ENCODE data around the gene SPAG7.

The SPAG7 gene

GRCh38 chr17:4950075-4950745 is 17.4 kb downstream of the SPAG7 start:
- DNase-seq (ENCODE audit: low read depth in 2 of 2), result peak in 1 of 2 donors; percentile 34

GRCh38 chr17:4949321-4950074 is 18.1 kb downstream of the SPAG7 start:
- DNase-seq (ENCODE audit: low read depth in 2 of 2), result peak; percentile 60 to 73

GRCh38 chr17:4948931-4949320 is 18.7 kb downstream of the SPAG7 start:
- DNase-seq (ENCODE audit: low read depth in 2 of 2), result peak; percentile 60 to 74

GRCh38 chr17:4948166-4948930 is 19.3 kb downstream of the SPAG7 start, which contains the start of gene PFN1:
Gene PFN1 (minus strand): TSS chr17:4948530. CDS start chr17:4948394, 136 bp downstream.
- DNase-seq (ENCODE audit: low read depth in 2 of 2), result peak; percentile 85 to 88

- DNase-seq (ENCODE audit: low read depth in 2 of 2), result peak; percentile 59 to 63
Observed at GRCh38 chr17:4947411-4948165, 20.0 kb downstream of the SPAG7 start.

- DNase-seq (ENCODE audit: low read depth in 2 of 2), result no peak
Observed at GRCh38 chr17:4947010-4947410, 20.6 kb downstream of the SPAG7 start.

- DNase-seq (ENCODE audit: low read depth in 2 of 2), result no peak
Observed at GRCh38 chr17:4946312-4946976, 21.2 kb downstream of the SPAG7 start.

GRCh38 chr17:4945944-4946280 is 21.7 kb downstream of the SPAG7 start:
- DNase-seq (ENCODE audit: low read depth in 2 of 2), result no peak

GRCh38 chr17:4945176-4945943 is 22.3 kb downstream of the SPAG7 start:
- DNase-seq (ENCODE audit: low read depth in 2 of 2), result peak; percentile 73 to 86

GRCh38 chr17:4944554-4945175 is 23.0 kb downstream of the SPAG7 start:
- DNase-seq (ENCODE audit: low read depth in 2 of 2), result peak; percentile 21 to 28

GRCh38 chr17:4944163-4944553 is 23.5 kb downstream of the SPAG7 start:
- DNase-seq (ENCODE audit: low read depth in 2 of 2), result peak in 1 of 2 donors; percentile 36

- DNase-seq (ENCODE audit: low read depth in 2 of 2), result no peak
Observed at GRCh38 chr17:4942760-4943508, 24.7 kb downstream of the SPAG7 start.

GRCh38 chr17:4941319-4941610 is 26.4 kb downstream of the SPAG7 start:
- DNase-seq (ENCODE audit: low read depth in 2 of 2), result no peak

GRCh38 chr17:4940555-4941318 is 26.9 kb downstream of the SPAG7 start:
- peak in 1 of 2 donors; percentile 32 for DNase-seq (ENCODE audit: low read depth in 2 of 2)

- peak; percentile 88 to 94 for DNase-seq (ENCODE audit: low read depth in 2 of 2)
Observed at GRCh38 chr17:4939796-4940554, 27.6 kb downstream of the SPAG7 start, which contains the start of the genes RNF167 and SLC25A11. Gene RNF167 (plus strand): TSS chr17:4940268. CDS start chr17:4940910, 642 bp downstream. Gene SLC25A11 (minus strand): TSS chr17:4940046. CDS start chr17:4939910, 136 bp downstream.

- no peak for DNase-seq (ENCODE audit: low read depth in 2 of 2)
Observed at GRCh38 chr17:4939546-4939795, 28.1 kb downstream of the SPAG7 start.

GRCh38 chr17:4938688-4939545 is 28.7 kb downstream of the SPAG7 start:
- DNase-seq (ENCODE audit: low read depth in 2 of 2), result no peak
